ENCODE results near the gene AQP6.

Gene AQP6

GRCh38 chr12:49943625-49943960 is 29.2 kb upstream of the AQP6 start:
- no peak for DNase-seq

- no peak for DNase-seq
Measured at GRCh38 chr12:49944046-49944445, 28.7 kb upstream of the AQP6 start.

GRCh38 chr12:49944718-49945117 is 28.0 kb upstream of the AQP6 start:
- DNase-seq, result no peak

- peak; percentile 76 for DNase-seq
Measured at GRCh38 chr12:49945394-49946080, 27.2 kb upstream of the AQP6 start.

DNA sequence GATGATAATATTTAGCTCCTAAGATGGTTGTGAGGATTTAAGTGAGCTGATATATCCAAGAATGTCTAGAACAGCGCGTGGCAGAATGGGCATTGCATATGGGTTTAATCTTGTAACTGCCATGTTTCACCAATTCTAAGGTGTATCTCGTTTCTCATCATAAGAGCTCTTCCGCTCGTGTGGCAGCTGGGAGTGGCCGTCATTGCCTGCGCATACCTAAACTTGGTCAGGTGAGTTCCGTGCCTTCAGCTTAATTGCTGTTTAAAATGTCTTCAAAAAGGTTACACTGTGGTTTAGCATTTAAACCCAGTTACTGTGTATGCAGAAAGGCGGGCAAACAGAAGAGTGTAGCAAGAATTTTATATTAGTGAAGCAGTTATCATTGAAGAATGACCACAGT is 26.7 kb upstream of the AQP6 start:
- no peak for DNase-seq

DNA sequence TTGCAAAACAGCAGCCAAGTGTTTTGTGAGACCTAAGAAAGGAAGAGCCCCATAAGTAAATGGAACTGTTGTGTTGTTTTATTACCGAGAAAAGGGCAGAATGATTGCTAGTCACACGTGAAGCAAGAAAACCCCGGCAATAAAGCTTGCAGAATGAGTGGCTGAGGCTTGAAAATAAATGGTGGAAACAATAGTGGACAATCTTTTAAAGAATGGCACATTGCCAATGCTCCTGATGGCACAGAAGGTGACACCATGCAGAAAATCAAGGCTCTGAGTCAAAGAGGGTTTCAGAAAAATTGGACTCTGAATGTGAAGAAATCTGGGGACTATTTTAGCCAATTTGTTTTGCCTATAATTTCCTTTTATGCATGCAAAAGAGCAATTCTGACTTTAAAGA is 26.2 kb upstream of the AQP6 start:
- no peak for DNase-seq

DNA sequence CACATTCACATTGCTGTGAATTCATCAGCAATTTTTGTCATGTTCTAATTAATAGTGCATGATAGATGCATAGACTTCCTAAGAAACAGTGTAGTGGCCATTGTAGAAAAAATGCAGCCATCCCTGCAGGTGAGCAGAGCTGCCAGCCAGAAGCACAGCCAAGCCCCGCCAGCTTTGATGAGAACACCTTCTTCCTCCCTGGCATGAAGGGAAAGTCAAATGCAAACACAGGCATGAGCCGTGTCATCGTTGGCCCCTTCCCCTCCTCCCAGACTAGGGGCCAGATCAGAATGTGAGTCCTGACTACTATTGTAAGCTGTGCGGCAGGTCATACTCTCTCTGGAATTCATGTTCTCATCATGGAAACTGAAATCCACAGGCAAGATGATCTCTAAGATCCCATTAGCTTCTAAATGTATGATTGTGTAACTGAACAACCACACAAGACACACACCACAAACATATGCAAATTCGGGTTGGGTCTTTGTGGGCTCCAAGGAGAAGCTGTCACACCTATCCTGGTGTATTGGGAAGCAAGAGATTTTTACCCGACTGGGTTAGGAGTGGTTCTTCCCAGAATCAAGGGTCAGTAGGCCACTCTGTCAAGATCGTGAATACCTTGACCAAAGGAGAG is 25.0 kb upstream of the AQP6 start:
- DNase-seq, result no peak

DNA sequence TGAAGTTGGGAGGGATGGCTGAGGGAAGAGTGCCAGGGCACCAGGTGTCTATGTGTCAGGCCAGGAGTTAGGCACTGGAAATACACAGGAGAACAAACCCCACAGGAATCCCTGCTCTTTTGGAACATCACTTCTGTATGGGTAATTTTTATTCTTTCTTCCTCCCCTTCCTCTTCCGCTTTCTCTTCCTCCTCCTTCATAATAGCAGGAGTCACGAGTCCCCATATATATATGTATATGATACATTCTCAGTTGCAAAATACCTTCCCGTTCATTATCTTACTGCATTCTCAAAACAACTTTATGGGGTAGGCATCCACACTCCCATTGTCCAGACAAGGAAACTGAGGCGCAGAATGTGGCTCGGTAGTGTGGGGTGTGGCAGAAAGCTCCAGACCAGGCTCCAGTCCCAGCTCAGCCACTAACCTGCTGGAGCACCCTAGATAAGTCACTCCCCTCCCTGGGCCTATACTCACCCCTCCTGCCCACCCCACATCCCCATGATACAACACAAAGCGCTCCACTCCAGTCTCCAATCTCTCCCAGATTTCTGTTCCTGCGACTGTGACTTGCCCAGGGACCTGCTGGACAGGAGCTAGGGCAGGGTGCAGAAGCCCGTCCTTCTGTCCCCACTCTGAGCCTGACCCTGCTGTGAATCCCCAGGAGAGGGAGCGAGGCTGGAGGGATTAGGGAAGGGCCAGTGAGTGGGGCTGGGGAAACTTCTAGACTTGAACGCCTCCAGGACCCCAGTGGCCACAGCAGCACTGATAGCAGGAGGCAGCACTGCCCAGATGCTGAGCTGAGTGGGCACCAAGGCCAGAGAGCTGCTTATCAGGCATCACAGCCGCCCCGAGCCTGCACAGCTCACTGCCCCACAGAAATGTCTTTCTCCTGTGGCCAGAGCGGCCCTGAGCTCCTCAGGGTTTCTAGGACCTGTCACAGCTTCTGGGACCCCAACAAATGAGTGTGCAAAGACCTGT is 23.6 kb upstream of the AQP6 start:
- no peak for DNase-seq

DNA sequence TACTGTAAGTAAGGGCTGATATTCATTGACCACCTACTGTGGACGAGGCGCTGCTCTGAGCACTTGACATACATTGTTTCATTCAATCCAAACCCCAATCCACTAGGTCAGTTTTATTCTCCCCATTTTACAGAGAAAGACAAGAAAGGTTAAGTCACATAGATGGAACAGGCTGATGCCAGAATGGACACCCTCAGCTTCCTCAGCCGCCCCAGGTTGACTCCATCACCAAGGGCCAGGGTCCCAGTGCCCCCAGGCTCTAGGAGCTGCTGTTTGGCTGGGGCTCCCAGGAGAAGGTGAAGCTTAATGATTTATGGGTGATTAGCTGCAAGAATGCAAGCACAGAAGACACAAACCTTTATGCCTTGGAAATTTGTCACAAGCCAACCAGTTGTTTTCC is 22.9 kb upstream of the AQP6 start:
- DNase-seq, result no peak

- no peak for DNase-seq
Measured at GRCh38 chr12:49950273-49951251, 22.2 kb upstream of the AQP6 start, which contains the start of gene AQP2. TSS of gene AQP2 (plus strand) at chr12:49950737. CDS start at chr12:49950831, 94 bp downstream.

- no peak for DNase-seq
Measured at GRCh38 chr12:49951411-49952240, 21.1 kb upstream of the AQP6 start.

DNA sequence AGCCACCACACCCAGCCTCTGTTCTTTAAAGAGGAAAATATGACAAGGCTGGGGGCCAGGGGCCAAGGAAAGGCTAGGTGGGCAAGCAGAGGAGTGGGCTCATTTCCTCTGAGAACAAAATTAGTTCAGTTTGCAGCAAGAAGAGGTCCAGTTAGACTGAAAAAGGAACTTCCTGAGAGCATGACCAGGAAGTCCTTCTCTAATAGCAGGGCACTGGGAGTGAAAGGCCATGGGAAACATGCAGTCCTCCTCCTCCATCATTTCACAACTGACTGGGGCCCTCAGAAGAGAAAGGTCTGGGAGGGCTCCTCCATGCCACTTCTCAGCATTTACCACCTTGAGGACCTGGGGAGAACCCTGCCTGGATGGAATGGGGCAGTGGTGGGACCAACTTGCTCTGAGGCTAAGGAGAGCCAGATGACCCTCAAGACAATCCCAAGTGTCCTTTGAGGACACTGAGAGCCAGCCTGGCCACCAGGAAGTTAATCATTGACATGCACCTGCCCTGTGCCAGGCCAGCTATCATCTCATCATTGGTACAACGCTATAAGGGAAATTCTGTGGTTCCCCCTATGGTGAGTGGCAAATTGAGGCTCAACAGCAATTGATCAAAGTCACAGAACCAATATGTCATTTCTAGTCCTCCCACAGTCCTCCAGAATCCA is 20.2 kb upstream of the AQP6 start:
- DNase-seq, result no peak

DNA sequence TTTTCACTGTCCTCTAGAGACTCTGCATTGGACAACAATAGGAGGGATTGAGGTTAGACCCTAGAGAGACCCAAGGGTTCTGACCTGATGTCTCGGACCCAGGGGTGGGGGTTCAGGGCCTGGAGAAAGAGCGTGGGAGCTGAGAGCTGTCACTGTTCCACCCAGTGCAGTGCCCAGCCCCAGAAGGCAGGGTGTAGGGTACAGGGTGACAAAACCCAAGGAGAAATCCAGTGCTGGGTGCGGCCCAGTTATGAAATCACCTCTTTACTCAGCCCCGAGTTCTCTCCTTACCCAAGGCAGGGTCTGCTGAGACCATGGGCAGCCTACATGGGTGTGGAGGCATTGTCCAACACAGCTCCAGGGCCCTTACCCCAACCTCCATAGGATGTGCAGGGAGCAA is 19.6 kb upstream of the AQP6 start:
- no peak for DNase-seq

GRCh38 chr12:49953961-49954846 is 18.5 kb upstream of the AQP6 start:
- DNase-seq, result no peak

- DNase-seq, result no peak
Measured at GRCh38 chr12:49954863-49955830, 17.6 kb upstream of the AQP6 start.

DNA sequence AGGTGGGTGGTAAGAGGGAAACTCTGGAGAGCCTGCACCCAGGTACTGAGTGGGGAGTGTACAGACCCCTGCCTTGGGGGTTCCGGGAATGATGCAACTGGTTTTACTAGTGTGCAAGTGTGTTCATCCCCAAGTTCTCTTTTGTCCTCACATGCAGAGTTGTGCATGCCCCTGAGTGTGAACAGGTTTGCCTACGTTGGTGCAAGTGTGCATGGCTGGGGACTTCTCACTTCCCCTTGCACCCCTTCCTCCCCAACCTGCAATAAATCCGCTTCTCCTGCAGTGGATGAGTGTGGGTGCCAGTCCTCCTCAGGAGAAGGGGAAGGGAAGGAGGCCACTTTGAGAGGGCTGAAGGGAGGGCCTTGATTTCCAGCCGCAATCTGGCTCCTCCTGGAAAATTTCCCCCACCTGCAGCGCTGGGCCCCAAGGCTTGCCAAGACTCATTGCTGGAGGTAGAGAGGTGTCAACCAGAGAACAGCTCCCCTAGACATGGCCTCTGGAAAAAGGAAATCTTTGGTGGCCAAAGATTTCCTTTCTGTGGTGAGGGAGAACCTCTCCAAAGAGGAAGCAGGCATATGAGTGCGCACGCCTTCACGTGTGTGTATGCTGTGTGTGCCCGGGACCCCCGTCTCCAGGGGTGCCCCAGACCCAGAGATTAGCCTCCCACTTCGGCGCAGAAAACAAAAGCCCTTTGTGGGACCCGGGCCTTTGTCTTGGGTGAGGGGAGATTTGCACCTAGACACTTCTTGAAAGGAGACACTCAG is 16.7 kb upstream of the AQP6 start:
- DNase-seq, result no peak

DNA sequence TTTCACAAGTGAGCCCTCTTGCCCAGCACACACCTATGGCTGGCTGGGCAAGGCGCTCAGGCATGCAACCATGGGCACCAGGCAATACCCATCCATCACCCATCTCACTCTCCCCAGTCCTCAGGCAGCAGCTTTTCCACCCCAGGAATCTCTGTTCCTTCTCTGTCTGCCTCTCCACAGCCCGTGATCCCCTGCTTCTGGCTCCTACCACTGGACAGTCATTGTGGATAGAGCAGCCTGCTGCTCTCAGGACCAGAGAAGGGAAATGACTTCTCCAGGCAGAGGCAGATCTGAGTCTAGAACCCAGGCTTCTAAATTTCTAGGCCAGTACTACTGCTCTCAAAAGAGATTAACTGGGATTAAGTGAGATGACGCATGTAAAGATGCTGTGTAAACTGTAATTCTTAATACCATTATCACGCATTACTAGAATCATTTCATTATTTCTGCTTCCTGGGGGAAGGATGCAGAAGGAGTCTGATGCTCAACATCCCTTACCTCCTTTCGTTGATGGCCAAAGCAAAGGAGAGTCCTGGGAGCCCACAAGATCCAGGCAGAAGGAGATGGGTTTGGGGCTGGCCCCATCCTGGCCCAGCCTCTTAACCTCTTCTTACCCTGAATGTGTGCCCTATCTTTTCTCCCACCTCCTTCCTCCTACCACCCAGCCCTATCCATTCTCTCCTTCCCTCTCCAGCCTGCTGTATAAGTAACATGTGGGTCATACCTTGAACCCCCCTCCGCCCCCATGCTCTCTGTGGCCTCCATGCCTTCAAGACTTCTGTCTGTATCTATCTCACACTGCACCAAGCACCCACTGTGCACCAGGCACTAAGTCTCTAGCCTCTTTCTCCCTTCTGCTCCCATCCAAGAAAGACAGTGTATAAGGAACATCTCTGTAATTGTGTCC is 15.8 kb upstream of the AQP6 start:
- DNase-seq, result no peak

Data from T-helper 9 cell (primary cell).